H9 (cell line): ENCODE results near the gene RGL1. TPM values are rescaled to one million over a fixed set of nuclear protein-coding genes. Genes with fewer than 3 reads are reported as not detected.

Experiments
- DNase-seq: peaks from one replicate; pipeline ENCODE4 v3.0.0-alpha.2; 2017
- H2AFZ ChIP-seq: one replicate; pipeline ENCODE4 v1.6.1; 2013; ENCODE audit warnings: mild to moderate bottlenecking, low read length, control low read depth, moderate library complexity
- H2AK5ac ChIP-seq: 2 replicates; pipeline ENCODE4 v1.6.1; 2013; ENCODE audit warnings: low read length, control low read depth, mixed read lengths; ENCODE audit not compliant: insufficient read length
- H2BK120ac ChIP-seq: one replicate; pipeline ENCODE4 v1.6.1; 2013; ENCODE audit warnings: low read depth, mild to moderate bottlenecking, low read length, control low read depth, inconsistent platforms; ENCODE audit not compliant: poor library complexity, severe bottlenecking
- H2BK12ac ChIP-seq: 2 replicates; pipeline ENCODE4 v1.6.1; 2013; ENCODE audit warnings: low read length, control low read depth, mixed read lengths, low read depth; ENCODE audit not compliant: insufficient read length
- H2BK15ac ChIP-seq: 2 replicates; pipeline ENCODE4 v1.6.1; 2013; ENCODE audit warnings: low read depth, low read length, control low read depth
- H2BK20ac ChIP-seq: one replicate; pipeline ENCODE4 v1.6.1; 2013; ENCODE audit warnings: low read depth, mild to moderate bottlenecking, low read length, control low read depth, inconsistent platforms; ENCODE audit not compliant: poor library complexity, severe bottlenecking
- H2BK5ac ChIP-seq: 2 replicates; pipeline ENCODE4 v1.6.1; 2013; ENCODE audit warnings: low read length, control low read depth, mixed read lengths; ENCODE audit not compliant: insufficient read length
- H3K14ac ChIP-seq: 2 replicates; pipeline ENCODE4 v1.6.1; 2013; ENCODE audit warnings: low read length, control low read depth; ENCODE audit not compliant: insufficient read depth
- H3K18ac ChIP-seq: 2 replicates; pipeline ENCODE4 v1.6.1; 2013; ENCODE audit warnings: low read depth, mild to moderate bottlenecking, mixed read lengths, low read length, control low read depth; ENCODE audit not compliant: insufficient read length
- H3K23ac ChIP-seq: 2 replicates; pipeline ENCODE4 v1.6.1; 2013; ENCODE audit warnings: low read length, control low read depth, mixed read lengths, low read depth; ENCODE audit not compliant: insufficient read length
- H3K23me2 ChIP-seq: 2 replicates; pipeline ENCODE4 v1.6.1; 2013; ENCODE audit warnings: low read depth, mild to moderate bottlenecking, mixed read lengths, low read length, control low read depth; ENCODE audit not compliant: insufficient read length, poor library complexity, severe bottlenecking
- H3K27ac ChIP-seq: 2 replicates; pipeline ENCODE4 v1.5.1; 2013; ENCODE audit warnings: low read length, control low read depth, mixed read lengths, low read depth; ENCODE audit not compliant: insufficient read length
- H3K27me3 ChIP-seq: 2 replicates; pipeline ENCODE4 v1.6.1; 2013; ENCODE audit warnings: low read length, control low read depth, inconsistent platforms; ENCODE audit not compliant: insufficient read depth
- H3K4ac ChIP-seq: 2 replicates; pipeline ENCODE4 v1.6.1; 2013; ENCODE audit warnings: low read depth, mild to moderate bottlenecking, control low read depth, inconsistent platforms, low read length, moderate library complexity
- H3K4me1 ChIP-seq: 2 replicates; pipeline ENCODE4 v1.6.1; 2013; ENCODE audit warnings: low read length, control low read depth, inconsistent platforms; ENCODE audit not compliant: insufficient read depth
- H3K4me2 ChIP-seq: 2 replicates; pipeline ENCODE4 v1.6.1; 2013; ENCODE audit warnings: low read length, control low read depth, mixed read lengths; ENCODE audit not compliant: insufficient read length, insufficient read depth
- H3K56ac ChIP-seq: 2 replicates; pipeline ENCODE4 v1.6.1; 2013; ENCODE audit warnings: low read depth, mild to moderate bottlenecking, mixed read lengths, low read length, control low read depth; ENCODE audit not compliant: insufficient read length
- H3K79me1 ChIP-seq: 2 replicates; pipeline ENCODE4 v1.6.1; 2013; ENCODE audit warnings: low read depth, mild to moderate bottlenecking, moderate library complexity, low read length, control low read depth, inconsistent platforms; ENCODE audit not compliant: insufficient read depth, poor library complexity, severe bottlenecking
- H3K79me2 ChIP-seq: 2 replicates; pipeline ENCODE4 v1.6.1; 2013; ENCODE audit warnings: low read length, control low read depth, inconsistent platforms; ENCODE audit not compliant: insufficient read depth
- H3K9ac ChIP-seq: 2 replicates; pipeline ENCODE4 v1.6.1; 2013; ENCODE audit warnings: low read length, control low read depth, mixed read lengths; ENCODE audit not compliant: insufficient read length; ENCODE audit errors: extremely low read depth
- H3K9me3 ChIP-seq: one replicate; pipeline ENCODE4 v1.6.1; 2013; ENCODE audit warnings: low read depth, low read length, inconsistent platforms; ENCODE audit not compliant: control insufficient read depth
- H3T11ph ChIP-seq: one replicate; pipeline ENCODE4 v1.6.1; 2013; ENCODE audit warnings: mild to moderate bottlenecking, low read length, control low read depth, inconsistent platforms
- H4K20me1 ChIP-seq: one replicate; pipeline ENCODE4 v1.6.1; 2013; ENCODE audit not compliant: control insufficient read depth, insufficient read length, insufficient read depth
- H4K5ac ChIP-seq: 2 replicates; pipeline ENCODE4 v1.6.1; 2013; ENCODE audit warnings: low read depth, mild to moderate bottlenecking, mixed read lengths, low read length, control low read depth; ENCODE audit not compliant: insufficient read length
- H4K8ac ChIP-seq: replicated peaks from 2 replicates; pipeline ENCODE4 v1.6.1; 2013; ENCODE audit warnings: low read length, control low read depth, mixed read lengths, low read depth; ENCODE audit not compliant: insufficient read length
- H4K91ac ChIP-seq: 2 replicates; pipeline ENCODE4 v1.6.1; 2013; ENCODE audit warnings: low read depth, mild to moderate bottlenecking, moderate library complexity, mixed read lengths, low read length, control low read depth; ENCODE audit not compliant: insufficient read length
- H3K27ac Mint-ChIP-seq, 3 experiments: 2 replicates in 2 of 3; 3 replicates in 1 of 3; pipeline ENCODE4 v1.8.0; 2020 to 2021; ENCODE audit warnings: mixed read lengths in 3 of 3, mild to moderate bottlenecking in 1 of 3, moderate library complexity in 1 of 3
- H3K27me3 Mint-ChIP-seq: 2 replicates; pipeline ENCODE4 v1.8.0; 2021; ENCODE audit warnings: low read depth, mild to moderate bottlenecking, moderate library complexity, mixed read lengths
- H3K36me3 Mint-ChIP-seq, 3 experiments: 2 replicates in 2 of 3; 3 replicates in 1 of 3; pipeline ENCODE4 v1.8.0; 2020 to 2021; ENCODE audit warnings: low read depth in 3 of 3, mixed read lengths in 3 of 3; ENCODE audit not compliant: insufficient read depth in 1 of 3
- H3K4me1 Mint-ChIP-seq, 2 experiments: 2 replicates each; pipeline ENCODE4 v1.8.0; 2020; ENCODE audit warnings: mixed read lengths in 2 of 2
- H3K4me3 Mint-ChIP-seq, 2 experiments: 2 replicates in 1 of 2; 3 replicates in 1 of 2; pipeline ENCODE4 v1.8.0; 2020 to 2021; ENCODE audit warnings: mild to moderate bottlenecking in 2 of 2, mixed read lengths in 2 of 2, moderate library complexity in 1 of 2
- H3K9me3 Mint-ChIP-seq, 2 experiments: 2 replicates in 1 of 2; 3 replicates in 1 of 2; pipeline ENCODE4 v1.8.0; 2020; ENCODE audit warnings: mild to moderate bottlenecking in 2 of 2, mixed read lengths in 2 of 2, moderate library complexity in 1 of 2
- CTCF ChIP-seq: fragments of 200-600 bp; sonication (generic); conservative IDR thresholded peaks from 3 replicates; pipeline ENCODE4 v1.8.0; 2021; ENCODE audit warnings: antibody characterized with exemption, mild to moderate bottlenecking
- WGBS: extraction: QIAGEN DNeasy Blood & Tissue Kit; methylation state at CpG from one replicate; pipeline ENCODE4 v1.1.7; 2013; ENCODE audit warnings: missing lambda C conversion rate, low lambda C conversion rate, mixed read lengths; ENCODE audit not compliant: insufficient read length; ENCODE audit errors: extremely low coverage; 5-methylcytosine and 5-hydroxymethylcytosine counted together
- total RNA-seq: library from RNA; stranded (reverse); gene quantifications from 2 replicates; pipeline ENCODE4 v1.2.1, GENCODE V29; 2021

RGL1 gene
- total RNA-seq, 1 experiment from 2014 or later: 1.4 TPM

DNA sequence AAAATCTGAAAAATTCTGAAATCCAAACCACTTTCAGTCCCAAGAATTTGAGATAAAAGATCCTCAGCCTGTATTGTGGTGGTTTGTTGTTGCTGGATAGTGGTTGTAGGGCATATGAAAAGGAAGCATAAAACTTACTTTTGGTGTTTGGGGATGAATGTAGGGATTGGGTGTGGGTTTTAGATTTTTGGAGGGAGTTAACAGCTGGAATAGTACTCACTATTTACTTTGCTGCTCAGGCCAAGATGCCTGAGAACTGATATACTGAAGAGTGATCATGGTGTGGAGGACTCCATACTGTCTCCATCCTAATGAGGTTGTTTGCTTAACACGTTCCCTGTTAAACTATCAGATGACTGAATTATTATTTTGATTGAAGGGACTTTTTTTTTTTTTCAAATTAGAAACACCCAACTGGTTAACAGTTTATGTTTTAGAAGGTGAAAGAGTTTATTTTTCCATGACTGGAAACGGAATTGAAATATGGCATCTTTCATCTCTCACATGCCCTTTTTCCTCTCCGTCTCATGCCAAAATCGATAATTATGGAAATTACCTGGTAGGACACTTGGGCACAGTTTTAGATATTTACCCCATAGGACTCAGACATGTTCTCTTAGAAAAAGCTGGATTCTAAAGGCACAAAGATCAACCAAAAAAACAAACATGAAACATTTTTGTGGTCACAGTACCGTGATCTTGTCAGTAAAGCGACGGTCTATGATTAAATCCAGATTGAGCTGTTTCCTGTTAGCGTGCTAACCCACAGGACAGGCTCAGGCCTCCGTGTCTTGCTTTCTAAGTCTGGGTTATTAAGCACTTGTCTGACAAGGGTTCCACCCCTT is 37.3 kb downstream of the RGL1 start:
- no peak for TF ChIP-seq CTCF
- no peak overlapping the region for H3K4me2 ChIP-seq
- no peak overlapping the region for H2AFZ ChIP-seq
- no peak overlapping the region for H2BK15ac ChIP-seq
- Mint-ChIP-seq H3K9me3 (no peaks in the 10 kb centered on the region), H3K4me3 (no peak overlapping the region), H3K27me3 (no peaks in the 10 kb centered on the region), H3K36me3 (no peaks in the 10 kb centered on the region), H3K4me1 (peaks cover 4 to 7% of the 10 kb centered on the region in 2 experiments; a peak in 2 of 4 replicates), H3K27ac (no peak overlapping the region)
- no peak overlapping the region for H3K9ac ChIP-seq
- H3K18ac ChIP-seq: no peak overlapping the region
- no peak overlapping the region for H4K8ac ChIP-seq
- H2BK120ac ChIP-seq: no peak overlapping the region
- no peaks in the 10 kb centered on the region for H3K79me1 ChIP-seq
- H2BK12ac ChIP-seq: no peak overlapping the region
- no peak overlapping the region for H2BK5ac ChIP-seq
- no peak overlapping the region for H3K23ac ChIP-seq
- H3K27ac ChIP-seq: no peak overlapping the region
- no peak overlapping the region for H3K4ac ChIP-seq
- H3K56ac ChIP-seq: no peak overlapping the region
- no peak for DNase-seq
- H2AK5ac ChIP-seq: no peak overlapping the region
- no peak overlapping the region for H3T11ph ChIP-seq
- H4K20me1 ChIP-seq: no peaks in the 10 kb centered on the region
- H4K5ac ChIP-seq: no peak overlapping the region
- H3K79me2 ChIP-seq: no peaks in the 10 kb centered on the region
- no peaks in the 10 kb centered on the region for H3K27me3 ChIP-seq
- H3K4me1 ChIP-seq: no peaks in the 10 kb centered on the region
- H3K14ac ChIP-seq: no peak overlapping the region
- H3K23me2 ChIP-seq: no peaks in the 10 kb centered on the region
- WGBS: no CpG with 5 or more reads among the region's 9 CpGs
- H4K91ac ChIP-seq: no peak overlapping the region
- no peaks in the 10 kb centered on the region for H3K9me3 ChIP-seq
- no peak overlapping the region for H2BK20ac ChIP-seq
